Loucy (cell line): ENCODE data around the gene ATP10A.

ENCODE experiments used
- H2AFZ ChIP-seq: fragments of 200-600 bp; sonication (generic); 2 replicates; pipeline ENCODE4 v1.6.0; 2016; ENCODE audit warnings: antibody characterized with exemption, mild to moderate bottlenecking, low read length, moderate library complexity
- H3F3A ChIP-seq: fragments of 200-600 bp; 2 replicates; pipeline ENCODE4 v1.6.0; 2016; ENCODE audit warnings: antibody characterized with exemption, low read depth, mild to moderate bottlenecking
- H3K27me3 ChIP-seq: fragments of 200-600 bp; sonication (generic); 2 replicates; pipeline ENCODE4 v1.6.1; 2014; ENCODE audit warnings: low read length, mild to moderate bottlenecking; ENCODE audit not compliant: insufficient read depth, poor library complexity, severe bottlenecking
- H3K36me3 ChIP-seq: fragments of 200-600 bp; sonication (generic); 2 replicates; pipeline ENCODE4 v1.6.1; 2016; ENCODE audit warnings: low read length; ENCODE audit not compliant: insufficient read depth
- H3K4me1 ChIP-seq: fragments of 200-600 bp; sonication (generic); 2 replicates; pipeline ENCODE4 v1.5.1; 2014; ENCODE audit warnings: low read length, mild to moderate bottlenecking; ENCODE audit not compliant: insufficient read depth, poor library complexity, severe bottlenecking
- H3K4me2 ChIP-seq: fragments of 200-600 bp; sonication (generic); 2 replicates; pipeline ENCODE4 v1.6.0; 2014; ENCODE audit warnings: antibody characterized with exemption, low read length, low read depth, mild to moderate bottlenecking; ENCODE audit not compliant: poor library complexity, severe bottlenecking
- H3K4me3 ChIP-seq: fragments of 200-600 bp; sonication (generic); 2 replicates; pipeline ENCODE4 v1.5.1; 2014; ENCODE audit warnings: low read length, mild to moderate bottlenecking, mixed read lengths; ENCODE audit not compliant: poor library complexity, severe bottlenecking
- H3K79me2 ChIP-seq: fragments of 200-600 bp; sonication (generic); 2 replicates; pipeline ENCODE4 v1.6.1; 2014; ENCODE audit warnings: low read length; ENCODE audit not compliant: insufficient read depth
- H3K9ac ChIP-seq: fragments of 200-600 bp; sonication (generic); 2 replicates; pipeline ENCODE4 v1.6.0; 2014; ENCODE audit warnings: mild to moderate bottlenecking, low read depth, low read length, moderate library complexity; ENCODE audit not compliant: poor library complexity, severe bottlenecking
- H3K9me2 ChIP-seq: fragments of 200-600 bp; sonication (generic); replicated peaks from 2 replicates; pipeline ENCODE4 v1.6.1; 2016; ENCODE audit warnings: low read depth, low read length, mixed read lengths
- H3K9me3 ChIP-seq: fragments of 200-600 bp; sonication (generic); 2 replicates; pipeline ENCODE4 v1.6.1; 2014; ENCODE audit warnings: mild to moderate bottlenecking, antibody characterized with exemption, low read length, low read depth; ENCODE audit not compliant: insufficient read depth
- H4K20me1 ChIP-seq: fragments of 200-600 bp; sonication (generic); 2 replicates; pipeline ENCODE4 v1.6.0; 2014; ENCODE audit warnings: antibody characterized with exemption, low read length, mild to moderate bottlenecking; ENCODE audit not compliant: insufficient read depth, poor library complexity, severe bottlenecking
- CTCF ChIP-seq: fragments of 200-600 bp; sonication (generic); conservative IDR thresholded peaks from 2 replicates; pipeline ENCODE4 v1.5.1; 2014; ENCODE audit warnings: mild to moderate bottlenecking, antibody characterized with exemption, low read length
- EZH2phosphoT487 ChIP-seq: fragments of 200-600 bp; IDR thresholded peaks from 2 replicates; pipeline ENCODE4 v1.6.1; 2018; ENCODE audit warnings: antibody characterized with exemption, mild to moderate bottlenecking, moderate library complexity, borderline replicate concordance

ATP10A gene

GRCh38 chr15:25668901-25669300 lies 194.2 kb downstream of the ATP10A start:
- no peak for TF ChIP-seq CTCF
- TF ChIP-seq EZH2phosphoT487, result no peak
- no peaks in the 10 kb centered on the region for H3K4me1 ChIP-seq
- no peak overlapping the region for H3K4me3 ChIP-seq

DNA sequence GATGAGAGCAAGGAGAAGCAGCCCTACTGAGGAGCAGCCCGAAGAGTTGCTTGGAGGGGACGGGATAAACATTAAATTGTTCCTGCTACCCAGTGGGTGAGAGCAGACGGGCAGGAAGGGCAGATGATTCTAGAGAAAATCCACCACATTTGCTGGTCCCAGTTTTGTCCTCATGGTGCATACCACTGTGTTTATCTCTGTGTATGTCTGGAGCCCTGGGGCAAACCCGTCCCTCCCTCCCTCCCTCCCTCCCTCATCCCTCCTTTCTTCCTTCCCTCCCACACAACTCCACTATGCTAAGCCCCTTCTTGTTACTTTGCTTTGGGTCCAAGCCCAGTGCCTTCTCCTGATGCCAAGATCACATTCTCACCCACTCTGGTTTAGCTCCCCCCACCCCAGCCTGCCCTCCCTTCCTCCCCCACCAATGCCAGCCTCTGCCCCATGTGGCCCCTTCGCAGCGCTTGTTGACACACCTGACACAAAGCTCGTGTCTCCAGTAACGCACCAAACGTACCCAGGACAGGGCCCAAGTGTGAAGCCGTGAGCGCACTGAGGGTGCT lies 194.8 kb downstream of the ATP10A start:
- no peaks in the 10 kb centered on the region for H4K20me1 ChIP-seq
- TF ChIP-seq CTCF (no peak), EZH2phosphoT487 (no peak)
- no peaks in the 10 kb centered on the region for H3F3A ChIP-seq
- H3K9me2 ChIP-seq, result no peaks in the 10 kb centered on the region
- H3K27me3 ChIP-seq, result no peaks in the 10 kb centered on the region
- no peaks in the 10 kb centered on the region for H3K79me2 ChIP-seq
- no peaks in the 10 kb centered on the region for H3K36me3 ChIP-seq
- H3K9ac ChIP-seq, result no peak overlapping the region
- H2AFZ ChIP-seq, result no peak overlapping the region
- H3K4me1 ChIP-seq, result no peaks in the 10 kb centered on the region
- H3K4me3 ChIP-seq, result no peak overlapping the region
- no peak overlapping the region for H3K4me2 ChIP-seq
- H3K9me3 ChIP-seq, result peaks cover 8% of the 10 kb centered on the region; the same call in 1 of the 2 replicates

More at GRCh38 chr15:25668901-25669300, 194.2 kb downstream of the ATP10A start:
- Histone ChIP-seq H3K36me3 (no peaks in the 10 kb centered on the region), H2AFZ (no peak overlapping the region), H3K9me2 (no peaks in the 10 kb centered on the region), H3K9me3 (peaks cover 8% of the 10 kb centered on the region; the same call in 1 of the 2 replicates), H4K20me1 (no peaks in the 10 kb centered on the region), H3K9ac (no peak overlapping the region), H3K27me3 (no peaks in the 10 kb centered on the region), H3K4me2 (no peak overlapping the region), H3K79me2 (no peaks in the 10 kb centered on the region), H3F3A (no peaks in the 10 kb centered on the region)

DNA sequence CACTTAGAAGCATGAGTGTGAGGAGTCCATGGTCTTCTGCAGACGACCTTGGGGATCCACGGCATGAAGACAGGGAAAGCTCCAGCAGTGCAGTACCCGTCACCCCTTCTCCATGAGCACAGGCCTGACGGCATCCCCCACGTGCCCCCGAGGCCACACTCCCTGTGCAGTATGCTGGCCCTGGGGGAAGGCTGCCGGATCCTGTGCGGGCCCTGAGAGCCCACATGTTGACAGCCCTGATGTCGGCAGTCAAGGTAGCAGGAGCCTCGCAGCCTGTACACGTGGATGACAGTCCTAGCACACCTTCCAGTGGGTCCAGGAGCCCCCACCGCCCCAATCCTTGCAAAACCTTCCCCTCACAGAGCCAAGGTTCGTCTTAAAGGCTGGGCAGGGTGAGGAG lies 195.3 kb downstream of the ATP10A start:
- H3K4me1 ChIP-seq, result no peaks in the 10 kb centered on the region
- no peaks in the 10 kb centered on the region for H3K27me3 ChIP-seq
- no peak overlapping the region for H3K4me2 ChIP-seq
- no peaks in the 10 kb centered on the region for H3K36me3 ChIP-seq
- H2AFZ ChIP-seq, result no peak overlapping the region
- peaks cover 8% of the 10 kb centered on the region; the same call in 1 of the 2 replicates for H3K9me3 ChIP-seq
- H3K4me3 ChIP-seq, result no peak overlapping the region
- H3K9me2 ChIP-seq, result no peaks in the 10 kb centered on the region
- TF ChIP-seq CTCF (no peak), EZH2phosphoT487 (no peak)
- no peaks in the 10 kb centered on the region for H3K79me2 ChIP-seq
- H4K20me1 ChIP-seq, result no peaks in the 10 kb centered on the region
- H3F3A ChIP-seq, result no peaks in the 10 kb centered on the region
- no peak overlapping the region for H3K9ac ChIP-seq
